GM21367 (cell line): ENCODE measurements around the gene NUMB.

Experiments used
- ATAC-seq: cut with Tn5 transposase; IDR thresholded peaks from one replicate; pipeline ENCODE4 v1.9.1; 2021; ENCODE audit not compliant: unreplicated experiment

NUMB gene

DNA sequence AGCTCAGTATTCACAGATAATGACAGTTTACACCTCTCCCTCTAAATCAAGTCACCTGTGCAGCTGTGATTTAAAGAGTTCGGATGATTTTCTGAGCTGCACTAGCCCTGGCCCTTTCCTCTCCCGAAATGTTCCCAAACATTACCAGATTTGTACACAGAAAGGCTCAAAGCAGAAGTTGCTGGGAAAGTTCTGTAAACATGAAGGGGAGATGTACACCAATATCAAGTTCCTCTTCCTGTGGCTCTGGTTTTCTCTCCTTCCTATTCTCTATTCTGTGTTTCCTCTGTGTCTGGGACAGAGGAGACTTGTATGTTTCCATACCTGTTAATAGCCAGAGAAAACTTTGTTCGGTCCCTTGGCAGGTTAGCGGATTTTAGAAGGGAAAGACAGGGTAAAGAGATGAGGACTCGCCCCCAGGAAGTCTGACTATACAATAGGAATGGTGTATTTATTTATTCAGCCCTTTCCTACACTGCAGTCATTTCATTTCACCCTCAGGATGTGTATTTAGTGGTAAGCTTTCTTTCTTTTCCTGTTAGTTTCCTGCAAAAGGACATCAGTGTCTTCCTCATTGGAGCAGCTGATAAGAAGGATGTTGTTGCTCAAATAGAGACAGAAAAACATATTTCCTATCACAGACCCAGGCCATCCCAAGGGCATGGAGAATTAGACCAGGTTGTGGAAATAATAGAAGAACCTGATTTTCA is 7.6 kb upstream of the NUMB start:
- ATAC-seq: no peak

DNA sequence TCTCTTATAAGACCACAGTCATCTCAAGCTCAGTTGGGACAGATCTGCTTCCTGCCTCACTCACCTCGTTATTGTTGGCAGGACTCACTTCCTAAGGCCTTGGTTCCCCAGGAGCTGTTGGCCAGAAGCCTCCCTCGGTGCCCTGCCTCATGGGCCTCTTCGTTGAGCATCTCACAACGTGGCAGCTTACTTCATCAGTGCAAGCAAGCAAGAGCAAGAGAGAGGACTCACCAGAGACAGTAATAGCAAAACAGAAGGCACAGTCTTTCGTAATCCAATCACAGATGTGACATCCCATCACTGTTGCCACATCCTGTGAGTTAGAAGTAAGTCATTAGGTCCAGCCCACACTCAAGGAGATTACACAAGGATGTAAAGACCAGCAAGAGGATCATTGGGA is 5.1 kb upstream of the NUMB start:
- no peak for ATAC-seq

DNA sequence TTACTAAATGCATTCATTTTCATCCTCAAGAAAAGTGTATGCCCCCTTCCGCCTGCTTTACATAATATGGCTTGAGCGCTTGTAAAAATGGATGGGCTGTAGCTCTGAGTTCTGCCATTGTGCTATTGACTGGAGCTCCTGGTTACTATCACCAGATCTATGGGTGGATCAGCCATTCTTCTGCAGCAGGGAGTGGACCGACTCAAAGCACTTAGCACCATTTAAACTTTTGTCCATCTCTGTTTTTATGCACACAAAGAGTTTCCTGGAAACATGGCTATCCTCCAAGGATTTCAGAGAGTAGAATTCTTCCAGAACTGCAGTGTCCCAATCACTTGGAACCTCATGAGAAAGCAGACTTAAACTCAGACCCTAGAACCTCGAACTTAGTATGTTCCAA is 4.5 kb upstream of the NUMB start:
- ATAC-seq: no peak

DNA sequence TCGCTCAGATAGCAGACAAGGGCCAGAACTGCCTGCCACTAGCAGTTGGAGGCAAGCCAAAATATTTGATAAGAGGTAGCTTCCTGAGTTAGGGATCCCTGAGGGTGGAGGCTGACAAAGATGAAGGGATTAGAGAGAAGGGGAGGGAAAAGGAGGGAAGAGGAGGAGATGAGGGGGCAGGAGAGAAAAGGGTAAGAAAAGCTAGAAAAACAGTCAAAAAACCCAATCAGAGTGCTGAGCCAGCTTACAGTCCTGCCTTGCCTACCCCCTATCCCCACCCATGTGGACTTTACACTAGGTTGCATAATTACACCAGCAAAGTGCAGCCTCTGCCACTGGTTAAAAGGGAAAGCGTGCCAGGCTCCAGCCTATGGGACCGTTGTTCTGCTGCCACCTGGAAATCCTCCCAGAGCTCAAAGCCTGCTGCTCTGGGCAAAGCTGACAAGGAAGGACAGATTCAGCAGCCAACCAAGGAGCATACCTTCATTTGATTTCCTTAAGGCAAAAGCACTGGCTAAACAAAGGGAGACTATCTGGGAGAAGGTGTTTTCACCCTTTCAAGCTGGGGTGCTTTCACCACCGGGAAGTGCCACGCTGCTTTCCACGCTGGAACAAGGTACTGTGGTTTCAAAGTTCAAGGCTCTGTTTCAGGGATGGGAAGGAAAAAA is 3.8 kb upstream of the NUMB start:
- ATAC-seq: no peak

DNA sequence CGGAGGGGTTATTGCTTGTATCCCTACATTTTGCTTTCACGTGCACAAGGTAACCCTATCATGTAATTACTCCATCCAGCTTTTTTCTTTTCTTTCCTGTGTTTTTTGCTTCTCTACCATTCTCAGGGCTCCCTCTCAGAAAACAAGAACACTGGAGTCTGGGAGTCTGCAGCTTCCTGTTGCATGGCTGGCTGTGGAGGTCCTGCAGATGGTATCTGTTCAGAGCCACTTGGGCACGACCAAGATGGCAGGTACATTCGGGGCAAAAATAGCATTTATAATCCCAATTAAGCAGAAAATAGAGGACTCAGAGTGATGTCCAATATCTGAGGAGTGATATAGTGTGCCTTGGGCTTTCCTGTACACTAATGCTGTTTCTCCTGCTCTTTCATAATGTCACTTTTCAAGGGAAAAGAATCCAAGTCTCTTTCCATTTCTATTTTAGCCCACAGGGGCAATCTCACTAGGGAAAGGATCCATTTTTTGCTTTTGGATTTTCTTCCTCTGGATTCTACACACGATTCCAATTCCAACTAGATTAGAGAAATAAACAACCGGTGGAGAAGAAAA is 3.2 kb upstream of the NUMB start:
- ATAC-seq: no peak

DNA sequence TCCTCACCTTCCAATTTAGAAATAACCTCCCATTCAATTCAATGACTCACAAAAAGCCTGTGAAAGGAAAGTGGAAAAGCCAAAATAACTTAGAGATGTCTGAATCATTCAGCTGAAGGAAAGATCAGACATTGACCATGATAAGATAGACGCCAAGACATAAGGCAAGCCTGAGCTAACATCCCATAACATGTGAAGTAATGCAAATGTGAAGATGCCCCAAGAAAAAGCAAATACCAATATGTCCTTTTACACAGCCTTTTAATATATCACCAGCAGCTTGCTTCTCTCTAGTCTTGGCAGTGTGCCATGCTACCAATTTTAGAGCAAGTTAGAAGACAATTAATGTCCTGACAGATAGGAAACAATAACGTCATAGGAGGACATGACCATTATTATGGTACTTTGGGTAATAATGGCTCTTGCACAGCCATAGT is 2.4 kb upstream of the NUMB start:
- no peak for ATAC-seq

DNA sequence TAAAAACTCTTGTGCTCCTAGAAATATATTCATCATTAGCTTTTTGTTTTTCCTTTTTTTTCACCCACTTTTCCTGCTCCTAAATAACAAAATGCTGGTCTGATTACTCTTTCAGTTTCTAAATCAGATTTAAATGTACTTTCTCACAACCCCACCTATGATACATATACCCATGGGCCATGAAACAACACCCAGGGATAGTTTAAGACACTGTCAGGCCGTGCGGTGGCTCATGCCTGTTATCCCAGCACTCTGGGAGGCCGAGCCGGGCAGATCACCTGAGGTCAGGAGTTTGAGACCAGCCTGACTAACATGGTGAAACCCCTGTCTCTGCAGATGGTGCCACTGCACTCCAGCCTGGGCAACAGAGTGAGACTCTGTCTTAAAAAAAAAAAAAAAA is 1.6 kb upstream of the NUMB start:
- ATAC-seq: no peak

DNA sequence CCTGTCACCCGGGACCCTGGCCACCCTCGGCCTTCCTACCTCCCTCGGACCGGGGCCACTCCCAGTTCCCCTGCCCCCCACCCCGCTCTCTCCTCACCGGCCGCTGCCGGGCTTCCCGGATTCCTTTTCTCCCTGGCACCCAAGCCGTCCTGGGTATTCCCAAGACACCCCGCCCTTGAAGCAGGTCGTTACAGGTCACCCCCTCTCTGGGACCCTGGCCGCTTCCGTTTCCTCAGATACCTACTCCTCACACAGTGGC is 493 bp downstream of the NUMB start:
- no peak for ATAC-seq

DNA sequence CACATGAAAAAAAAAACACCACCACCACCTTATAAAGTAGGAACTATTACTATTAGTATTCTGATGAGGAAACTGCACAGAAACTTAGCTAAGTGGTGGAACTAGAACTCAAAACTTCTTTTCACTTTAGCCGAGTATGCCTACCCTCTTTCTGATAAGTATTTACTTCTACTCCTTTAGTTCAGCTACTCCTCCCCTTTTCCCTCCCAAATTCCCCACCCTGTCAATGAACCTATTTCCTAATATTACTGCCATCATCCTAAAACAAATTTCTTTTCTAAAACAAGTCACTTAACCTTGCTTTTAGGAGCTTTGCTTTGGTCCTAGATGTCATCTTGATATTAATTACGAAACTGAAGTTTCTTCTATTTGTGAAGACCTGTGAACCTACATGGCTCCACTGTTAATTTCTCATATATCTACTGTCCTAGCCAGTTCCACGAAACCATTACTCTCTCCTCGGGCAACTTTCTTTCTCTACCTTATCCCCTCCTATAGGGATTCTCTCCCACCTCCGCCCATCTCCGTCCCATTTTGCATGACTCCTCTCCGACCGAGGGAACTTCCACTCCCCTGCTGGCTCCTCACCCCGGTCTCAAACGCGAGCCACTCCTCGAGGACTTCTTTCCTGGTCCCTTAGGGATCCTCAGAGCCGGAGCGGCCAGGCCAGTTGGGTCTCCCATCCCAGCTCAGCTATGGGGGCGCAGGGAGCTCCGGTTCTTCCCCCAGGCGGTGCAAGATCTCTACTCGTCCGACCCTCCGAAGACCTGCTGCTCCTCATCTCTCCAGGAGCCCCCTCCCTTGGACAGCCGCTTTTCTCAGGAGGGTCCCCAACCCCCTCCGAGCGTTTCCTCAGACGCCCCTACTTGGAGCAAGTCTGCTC is 1.1 kb downstream of the NUMB start:
- ATAC-seq: no peak

DNA sequence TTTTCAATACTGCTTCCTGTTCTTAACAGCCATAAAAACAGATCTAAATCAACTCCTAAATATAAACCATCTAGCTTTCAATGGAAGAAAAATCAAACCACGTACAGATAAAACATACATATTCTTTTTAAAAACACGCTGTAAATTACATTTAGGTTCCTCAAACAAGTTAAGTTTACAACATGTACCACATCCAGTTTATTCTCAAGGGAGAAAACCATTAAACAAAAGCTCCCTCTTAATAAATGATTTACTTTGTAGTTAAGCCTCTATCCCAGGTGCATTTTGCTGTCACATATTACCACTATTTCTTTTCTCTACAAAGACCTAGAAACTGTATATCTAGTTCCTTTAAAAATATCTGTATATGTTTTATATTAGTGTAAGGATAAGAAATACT is 3.1 kb downstream of the NUMB start:
- no peak for ATAC-seq

DNA sequence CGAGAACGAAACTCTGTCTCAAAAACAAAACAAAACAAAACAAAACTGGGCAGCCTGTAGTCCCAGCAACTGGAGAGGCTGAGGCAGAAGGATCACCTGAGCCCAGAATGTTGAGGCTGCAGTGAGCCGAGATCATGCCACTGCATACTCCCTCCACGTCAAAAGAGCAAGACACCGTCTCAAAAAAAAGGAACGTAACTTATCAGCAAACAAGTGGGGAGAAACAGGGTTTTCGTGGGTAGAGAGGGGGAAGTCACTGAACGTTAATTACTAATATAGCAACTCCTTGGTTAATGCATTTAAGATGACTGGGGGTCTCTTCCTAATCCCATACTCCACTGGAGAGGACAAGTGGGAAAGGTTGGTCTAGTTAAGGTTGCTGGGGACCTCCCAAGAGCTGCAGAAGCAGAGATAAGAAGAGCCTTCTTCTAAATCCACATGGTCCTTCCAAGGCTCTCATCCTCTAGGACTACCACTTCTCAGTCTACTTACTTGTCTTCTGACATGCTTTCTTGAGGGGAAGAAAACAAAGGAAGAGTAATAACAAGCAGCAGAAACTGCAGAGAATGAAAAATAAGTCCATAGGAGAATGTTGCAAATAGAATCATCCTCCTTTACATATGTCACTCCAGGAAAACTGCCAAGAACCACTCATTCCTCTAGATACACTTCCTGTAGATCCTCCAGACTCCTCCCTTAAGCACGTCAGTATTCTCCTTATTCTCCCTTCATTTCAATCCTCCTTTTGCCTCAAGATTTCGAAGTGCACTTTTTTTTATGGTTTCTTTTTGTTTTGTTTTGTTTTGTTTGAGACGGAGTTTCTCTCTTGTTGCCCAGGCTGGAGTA is 5.8 kb downstream of the NUMB start:
- ATAC-seq: no peak

DNA sequence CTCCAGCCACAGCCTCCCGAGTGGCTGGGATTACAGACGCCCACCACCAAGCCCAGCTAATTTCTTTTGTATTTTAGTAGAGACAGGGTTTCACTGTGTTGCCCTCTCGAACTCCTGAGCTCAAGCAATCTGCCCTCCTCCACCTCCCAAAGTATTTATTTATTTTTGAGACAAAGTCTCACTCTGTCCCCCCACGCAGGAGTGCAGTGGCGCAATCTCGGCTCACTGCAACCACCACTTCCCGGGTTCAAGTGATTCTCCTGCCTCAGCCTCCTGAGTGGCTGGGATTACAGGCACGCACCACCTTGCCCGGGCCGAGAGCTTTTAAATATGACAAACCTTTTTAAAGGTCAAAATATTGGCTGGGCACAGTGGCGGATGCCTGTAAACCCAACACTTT is 14.6 kb downstream of the NUMB start:
- no peak for ATAC-seq

DNA sequence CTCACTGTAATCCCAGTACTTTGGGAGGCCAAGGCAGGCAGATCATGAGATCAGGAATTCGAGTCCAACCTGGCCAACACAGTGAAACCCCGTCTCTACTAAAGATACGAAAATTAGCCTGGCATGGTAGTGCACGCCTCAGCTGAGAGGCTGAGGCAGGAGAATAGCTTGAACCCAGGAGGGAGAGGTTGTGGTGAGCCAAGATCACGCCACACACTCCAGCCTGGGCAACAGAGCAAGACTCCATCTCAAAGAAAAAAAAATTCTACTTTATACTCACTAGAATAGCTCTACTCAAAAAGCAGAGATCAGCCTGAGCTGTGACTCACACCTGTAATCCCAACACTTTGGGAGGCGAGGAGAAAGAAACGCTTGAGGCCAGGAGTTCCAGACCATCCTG is 17.1 kb downstream of the NUMB start:
- no peak for ATAC-seq

DNA sequence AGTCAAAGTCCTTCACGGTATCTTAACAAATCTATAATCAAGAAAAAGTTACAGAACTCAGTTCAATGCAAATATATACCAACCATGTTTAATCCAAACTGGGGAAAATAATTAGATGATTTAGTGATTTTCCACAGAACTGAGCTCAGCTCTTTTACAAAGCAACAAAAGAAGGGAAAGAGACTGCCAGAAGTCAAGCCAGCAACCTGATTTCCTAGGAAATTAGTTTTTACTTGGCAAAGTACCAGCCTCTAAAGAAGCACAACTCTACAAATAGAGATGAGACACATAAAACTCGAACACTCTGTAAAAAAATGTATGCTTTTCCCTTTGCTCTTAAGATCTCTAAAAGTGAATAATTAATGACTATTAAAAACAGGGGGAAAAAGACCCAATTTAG is 19.4 kb downstream of the NUMB start:
- ATAC-seq: no peak

DNA sequence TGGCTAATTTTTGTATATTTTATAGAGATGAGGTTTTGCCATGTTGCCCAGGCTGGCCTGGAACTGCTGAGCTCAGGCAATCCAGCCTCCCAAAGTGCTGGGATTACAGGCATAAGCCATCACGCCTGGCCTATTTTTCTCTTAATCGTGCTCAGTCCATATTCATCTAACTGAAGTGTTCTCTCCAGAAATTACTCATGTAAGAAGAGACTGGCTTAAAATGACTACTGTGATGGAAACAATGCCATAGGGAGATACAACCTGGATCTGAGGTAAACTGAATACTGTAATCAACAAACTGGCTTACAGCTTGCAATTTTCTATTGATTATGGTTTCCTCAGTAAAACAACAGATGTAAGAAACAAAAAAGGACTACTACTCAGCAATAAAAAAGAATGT is 21.1 kb downstream of the NUMB start:
- no peak for ATAC-seq

DNA sequence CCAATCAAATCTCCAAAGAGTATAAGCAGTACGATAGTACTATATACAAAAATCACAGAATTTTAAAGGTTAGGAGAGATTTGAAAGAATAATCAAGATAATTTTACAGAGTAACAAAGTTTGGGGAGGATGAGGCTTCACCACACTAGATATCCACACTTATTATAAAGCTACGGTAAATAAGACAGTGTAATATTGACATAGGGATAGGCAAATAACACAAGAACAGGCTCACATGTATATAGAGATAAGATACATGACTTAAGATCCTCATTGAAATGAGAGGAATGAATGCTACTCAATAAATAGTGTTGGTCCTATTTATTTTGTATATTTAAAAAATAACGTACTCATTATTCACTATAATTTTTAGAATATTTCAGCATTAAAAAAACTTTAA is 26.2 kb downstream of the NUMB start:
- ATAC-seq: no peak

DNA sequence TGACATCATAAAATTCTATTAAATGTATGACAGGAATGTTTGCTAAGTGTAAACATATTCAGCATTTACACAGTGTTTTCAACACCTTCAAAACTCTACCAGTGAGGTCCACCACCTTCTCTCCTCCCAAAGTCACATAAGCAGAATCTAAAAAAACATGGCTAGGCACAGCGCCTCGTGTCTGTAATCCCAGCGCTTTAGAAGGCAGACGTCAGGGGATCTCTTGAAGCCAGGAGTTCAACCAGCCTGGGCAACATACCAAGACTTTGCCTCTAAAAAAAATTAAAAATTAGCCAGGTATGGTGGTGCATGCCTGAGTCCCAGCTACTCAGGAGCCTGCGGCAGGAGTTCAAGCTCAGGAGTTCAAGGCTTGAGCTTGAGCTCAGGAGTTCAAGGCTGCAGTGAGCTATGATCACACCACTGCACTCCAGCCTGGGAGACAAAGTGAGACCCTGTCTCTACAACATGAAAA is 30.0 kb downstream of the NUMB start:
- ATAC-seq: no peak

DNA sequence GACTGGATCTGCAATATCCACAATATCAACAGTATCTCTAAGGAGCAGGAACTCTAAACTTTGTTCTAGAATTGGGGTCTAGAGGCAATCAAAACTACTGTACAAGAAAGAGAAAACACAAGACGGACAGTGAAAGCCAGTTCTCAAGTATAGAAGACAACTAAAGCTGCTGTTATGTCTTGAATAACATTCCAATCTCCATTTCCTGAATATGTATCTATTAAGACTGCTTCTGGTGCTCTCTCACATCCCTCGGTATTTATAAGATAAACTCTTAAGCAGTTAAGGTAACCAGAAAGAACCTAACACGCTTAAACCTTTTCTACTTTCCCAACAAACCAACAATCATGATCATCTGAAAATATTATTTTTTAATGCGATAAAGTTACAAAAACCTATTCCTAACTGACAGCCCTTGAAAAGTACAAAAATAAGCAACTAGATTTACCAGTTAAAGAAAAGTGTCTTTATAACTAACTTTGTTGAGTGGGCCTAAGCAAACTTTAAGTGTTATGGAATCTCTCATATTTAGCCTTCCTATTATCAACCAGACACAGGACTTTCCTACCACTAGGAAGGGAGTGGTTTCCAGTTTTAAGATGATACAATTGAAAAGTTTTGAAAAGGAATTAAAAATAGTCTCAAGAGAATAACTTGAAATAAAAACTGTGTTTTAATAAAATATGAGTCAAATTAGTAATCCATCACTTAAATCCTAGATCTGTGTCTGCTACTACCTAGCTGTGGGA is 30.7 kb downstream of the NUMB start:
- no peak for ATAC-seq

DNA sequence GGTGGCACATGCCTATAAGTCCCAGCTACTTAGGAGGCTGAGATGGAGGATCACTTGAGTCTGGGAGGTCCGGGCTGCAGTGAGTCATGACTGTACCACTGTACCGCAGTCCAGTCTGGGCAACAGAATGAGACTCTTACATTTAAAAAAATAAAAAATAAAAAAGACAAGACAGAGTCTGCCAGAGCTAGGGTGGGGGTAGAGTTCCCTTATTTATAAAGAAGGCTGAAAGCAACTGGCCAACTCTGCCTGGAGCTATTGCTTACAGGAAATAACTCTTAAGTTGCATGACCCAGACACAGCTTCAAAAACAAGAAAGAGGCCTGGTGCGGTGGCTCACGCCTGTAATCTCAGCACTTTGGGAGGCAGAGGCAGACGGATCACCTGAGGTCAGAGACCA is 31.5 kb downstream of the NUMB start:
- no peak for ATAC-seq

DNA sequence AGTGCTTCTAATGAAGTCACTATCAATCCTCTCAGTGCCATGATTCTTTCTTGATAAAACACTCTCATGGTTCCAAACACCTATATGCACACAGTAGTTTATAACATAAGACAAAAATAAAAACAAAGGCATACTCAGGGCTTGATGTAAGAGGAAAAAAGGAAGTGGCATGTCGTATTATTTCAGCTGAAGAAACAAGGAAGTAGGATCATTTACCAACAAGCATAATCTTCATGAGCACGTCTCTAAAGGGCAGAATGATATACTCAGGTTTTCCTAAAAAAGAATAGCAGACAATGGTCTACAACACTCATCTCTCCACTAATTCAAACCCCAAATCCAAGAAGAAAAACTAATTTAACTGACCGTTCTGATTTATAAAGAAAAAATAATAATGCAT is 33.9 kb downstream of the NUMB start:
- ATAC-seq: no peak
